GM21526 (cell line): ENCODE measurements around the gene CCT8.
"Not testable (repeated sequence)": the region's sequence is repeated elsewhere in the genome, so short reads cannot be mapped to it uniquely, and the experiment has no call there.

Experiments used
- ATAC-seq: cut with Tn5 transposase; IDR thresholded peaks from one replicate; pipeline ENCODE4 v1.9.1; 2021; ENCODE audit warnings: moderate library complexity; ENCODE audit not compliant: unreplicated experiment, low FRiP score

Gene CCT8

GRCh38 chr21:29024474-29025327 lies 48.7 kb downstream of the CCT8 start, which contains the start of gene USP16:
USP16 (plus strand) TSS chr21:29024668; CDS start chr21:29027914, 3,246 bp downstream.
- peak; percentile 94 for ATAC-seq

- no peak for ATAC-seq
Observed at GRCh38 chr21:29022166-29022565, 51.3 kb downstream of the CCT8 start.

DNA sequence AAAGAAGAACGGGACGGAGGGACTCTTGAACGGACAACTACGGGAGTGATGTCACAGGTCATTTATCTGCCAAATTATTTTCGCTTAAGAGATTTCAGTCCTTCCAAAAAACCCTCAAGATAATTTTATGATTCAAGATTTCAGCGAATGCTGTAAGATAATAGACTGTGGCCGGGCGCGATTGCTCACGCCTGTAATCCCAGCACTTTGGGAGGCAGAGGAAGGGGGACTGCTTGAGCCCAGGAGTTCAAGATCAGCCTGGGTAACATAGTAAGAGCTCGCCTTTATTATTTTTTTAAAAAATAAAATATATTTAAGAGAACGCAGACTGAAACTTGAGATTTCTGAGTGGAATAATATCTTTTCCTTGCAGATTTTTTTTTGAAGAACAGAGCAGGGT lies 54.9 kb downstream of the CCT8 start:
- peak; percentile 12 for ATAC-seq

DNA sequence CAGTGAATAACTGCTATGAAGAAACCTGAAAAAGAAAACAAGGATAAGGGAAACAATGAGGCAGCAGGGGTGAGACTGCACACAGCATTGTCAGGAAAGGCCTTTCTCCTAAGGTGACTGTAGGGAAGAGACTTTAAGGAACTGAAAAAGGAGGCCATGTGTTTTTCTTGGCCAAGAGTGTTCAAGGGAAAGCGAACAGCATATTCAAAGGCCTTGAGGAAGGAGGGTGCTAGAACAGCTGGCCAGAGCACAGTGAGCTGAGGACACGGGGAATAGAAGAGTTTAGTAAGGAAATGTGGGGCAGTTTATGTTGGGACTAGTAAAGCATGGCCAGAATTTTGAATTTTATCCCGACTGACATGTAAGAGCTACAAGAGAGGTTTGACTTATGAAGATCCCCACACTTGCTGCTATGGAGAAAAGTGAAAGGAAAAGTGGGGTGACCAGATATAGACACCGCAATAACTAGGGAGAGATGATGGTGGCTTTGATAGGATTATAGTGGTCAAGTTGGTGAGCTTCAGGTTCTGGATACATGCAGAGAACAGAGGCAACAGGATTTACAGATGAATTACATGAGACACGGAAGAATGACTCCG lies 55.7 kb downstream of the CCT8 start:
- ATAC-seq = no peak

DNA sequence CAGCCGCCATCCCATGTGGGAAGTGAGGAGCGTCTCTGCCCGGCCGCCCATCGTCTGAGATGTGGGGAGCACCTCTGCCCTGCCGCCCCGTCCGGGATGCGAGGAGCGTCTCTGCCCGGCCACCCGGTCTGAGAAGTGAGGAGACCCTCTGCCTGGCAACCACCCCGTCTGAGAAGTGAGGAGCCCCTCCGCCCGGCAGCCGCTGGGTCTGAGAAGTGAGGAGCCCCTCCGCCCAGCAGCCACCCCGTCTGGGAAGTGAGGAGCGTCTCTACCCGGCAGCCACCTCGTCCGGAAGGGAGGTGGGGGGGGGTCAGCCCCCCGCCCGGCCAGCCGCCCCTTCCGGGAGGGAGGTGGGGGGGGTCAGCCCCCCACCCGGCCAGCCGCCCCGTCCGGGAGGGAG lies 62.2 kb downstream of the CCT8 start:
- not testable (repeated sequence) for ATAC-seq

GRCh38 chr21:29008367-29008766 lies 65.1 kb downstream of the CCT8 start:
- ATAC-seq = no peak

DNA sequence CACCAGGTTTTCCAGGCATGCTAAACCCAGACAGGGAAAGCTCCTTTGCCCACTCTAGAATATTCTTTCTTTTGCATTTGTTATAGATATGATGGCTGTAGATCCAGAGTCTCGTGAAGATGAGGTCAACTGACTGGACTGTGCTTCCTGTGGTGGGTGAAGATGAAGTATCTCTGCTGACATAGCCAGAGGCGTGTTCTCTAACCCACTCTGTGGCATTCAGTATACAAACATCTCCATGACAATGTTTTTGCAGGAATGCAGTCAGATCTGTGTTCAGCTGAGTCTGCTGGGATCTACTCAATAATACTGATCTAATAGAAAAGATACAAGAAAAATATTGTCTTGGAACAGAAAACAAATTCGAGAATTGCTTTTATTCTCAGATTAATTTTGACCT lies 65.6 kb downstream of the CCT8 start:
- no peak for ATAC-seq

- ATAC-seq = no peak
Observed at GRCh38 chr21:29007135-29007534, 66.3 kb downstream of the CCT8 start.
